Kidney glomerular epithelial cell (primary cell): ENCODE results near the gene HDAC4.

Experiments used
- DNase-seq: peaks from one replicate; lab custom pipeline; 2025; lab: John Stamatoyannopoulos, UW

Gene HDAC4

DNA sequence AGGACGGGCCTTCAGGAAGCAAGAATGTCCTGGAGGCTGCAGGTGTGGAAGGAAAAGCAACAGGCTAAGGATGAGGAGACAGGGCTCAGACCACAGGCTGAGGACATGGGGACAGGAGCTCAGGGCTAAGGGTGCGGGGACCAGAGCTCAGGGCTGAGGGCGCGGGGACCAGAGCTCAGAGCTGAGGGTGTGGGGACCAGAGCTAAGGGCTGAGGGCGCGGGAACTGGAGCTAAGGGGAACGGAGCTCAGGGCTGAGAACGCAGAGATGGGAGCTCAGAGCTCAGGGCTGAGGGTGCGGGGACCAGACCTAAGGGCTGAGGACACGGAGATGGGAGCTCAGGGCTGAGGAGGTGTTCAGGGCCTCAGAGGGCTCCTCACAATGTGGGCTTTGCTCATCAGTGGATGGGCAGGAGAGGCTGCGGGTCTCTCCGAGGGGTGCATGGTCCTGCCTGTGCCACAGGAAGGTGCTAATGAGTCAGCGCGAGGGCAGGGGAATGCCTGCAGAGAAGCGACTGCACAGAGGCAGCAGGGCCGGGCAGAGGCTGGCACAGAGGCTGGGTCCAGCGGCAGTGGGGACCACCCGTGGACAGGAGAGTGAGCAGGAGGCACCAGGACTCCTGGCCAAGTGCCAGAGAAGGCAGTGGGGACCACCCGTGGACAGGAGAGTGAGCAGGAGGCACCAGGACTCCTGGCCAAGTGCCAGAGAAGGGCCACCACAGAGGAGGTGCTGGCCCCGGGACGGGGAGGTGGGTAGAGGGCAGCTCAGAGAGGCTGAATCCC, 281.3 kb downstream of the HDAC4 start:
- DNase-seq: no peak

DNA sequence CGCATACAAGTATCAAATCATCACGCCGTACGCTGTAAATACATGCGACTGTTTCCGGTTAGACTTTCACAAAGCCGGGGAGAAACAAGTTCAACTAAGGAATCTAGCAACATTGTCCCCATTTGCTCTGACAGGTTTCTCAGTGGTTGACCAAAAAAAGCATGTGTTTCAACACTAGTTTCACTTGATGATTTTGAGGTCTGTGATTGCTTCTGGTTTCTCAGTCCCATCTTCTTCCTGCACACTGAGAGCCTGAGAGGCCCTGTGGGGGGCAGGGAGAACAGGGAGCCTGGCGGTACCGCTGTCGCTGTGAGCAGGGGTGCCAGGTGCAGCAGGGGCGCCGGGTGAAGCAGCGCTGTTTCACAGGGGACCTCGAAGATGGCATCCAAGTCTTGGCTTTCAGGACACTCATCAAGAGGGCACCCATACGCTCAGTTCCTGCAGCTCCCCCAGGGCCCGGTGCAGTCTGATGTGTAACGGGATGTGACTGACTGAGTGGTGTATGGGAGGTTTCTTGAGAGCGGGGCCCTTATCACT, 282.1 kb downstream of the HDAC4 start:
- no peak for DNase-seq

DNA sequence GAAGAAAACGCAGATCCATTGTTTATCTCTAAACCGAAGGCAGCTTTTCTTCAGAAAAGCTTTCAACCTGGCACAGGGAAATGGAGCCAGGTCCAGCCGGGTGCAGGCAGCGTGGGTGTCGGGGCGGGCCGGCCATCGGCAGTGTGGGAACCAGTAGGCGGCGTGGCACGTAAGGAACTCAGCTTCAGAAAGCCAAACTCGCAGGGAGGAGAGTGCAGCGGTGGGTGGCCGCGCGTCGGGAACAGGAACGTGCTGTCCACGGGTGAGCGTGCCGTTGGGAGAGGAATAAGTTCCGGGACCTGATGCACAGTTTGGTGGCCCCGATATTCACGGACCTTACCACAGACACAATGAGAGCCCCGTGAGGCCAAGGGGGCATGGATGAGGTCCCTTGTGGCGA, 282.6 kb downstream of the HDAC4 start:
- DNase-seq: no peak

DNA sequence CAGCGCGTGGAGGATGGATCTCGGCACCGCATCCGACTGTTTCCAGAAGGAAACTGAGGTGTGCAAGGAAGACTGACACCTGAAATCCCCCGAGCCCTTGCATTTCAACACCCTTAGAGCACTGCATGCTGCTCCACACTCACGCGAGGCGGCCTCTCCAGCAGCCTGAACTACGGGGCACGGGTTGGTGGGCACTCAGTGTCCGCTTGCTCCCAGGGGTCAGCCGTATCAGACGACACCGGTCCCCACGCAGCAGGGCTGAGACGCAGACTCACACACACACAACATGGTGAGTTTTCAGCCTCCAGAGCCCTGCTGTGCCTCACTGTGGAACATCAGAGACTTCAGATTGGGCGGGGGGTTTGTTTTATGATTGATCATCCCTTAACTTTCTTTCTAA, 283.0 kb downstream of the HDAC4 start:
- no peak for DNase-seq

DNA sequence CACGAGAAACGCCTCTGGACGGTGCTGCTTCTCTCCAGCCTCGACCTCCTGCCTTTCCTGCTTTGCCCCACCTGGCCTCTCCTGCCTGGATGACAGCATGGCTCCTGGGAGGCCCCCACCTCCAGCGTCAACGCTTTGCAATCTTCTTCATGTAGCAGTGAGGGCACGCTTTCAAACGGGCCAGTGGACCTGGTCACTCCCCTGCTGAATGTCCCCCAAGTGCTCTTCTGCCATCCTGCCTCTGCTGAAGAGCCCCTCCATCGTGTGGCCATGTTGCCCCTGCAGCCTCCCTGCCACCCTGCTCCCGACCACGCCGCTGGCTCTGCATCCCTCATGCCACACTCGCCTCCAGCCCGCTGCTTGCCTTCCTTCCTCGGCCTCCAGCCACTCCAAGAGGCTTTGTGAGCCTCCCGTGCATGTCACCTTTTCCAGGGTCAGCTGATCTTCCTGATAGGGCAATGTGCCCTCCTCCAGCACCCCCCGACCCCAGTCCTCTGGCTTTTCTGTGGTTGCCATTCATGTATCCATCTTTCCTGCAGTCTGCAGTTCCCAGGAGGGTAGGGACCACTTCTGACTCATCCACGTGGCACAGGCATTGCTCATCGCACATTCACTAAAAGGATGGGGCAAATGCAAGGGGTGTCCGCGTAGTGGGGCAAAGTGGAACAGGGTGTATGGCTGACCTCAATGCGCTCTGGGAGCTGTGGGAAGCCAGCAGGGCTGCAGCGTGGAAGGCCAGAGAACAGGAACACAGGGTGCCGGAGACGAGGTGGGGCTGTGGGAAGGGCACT, 284.2 kb downstream of the HDAC4 start:
- DNase-seq: no peak

DNA sequence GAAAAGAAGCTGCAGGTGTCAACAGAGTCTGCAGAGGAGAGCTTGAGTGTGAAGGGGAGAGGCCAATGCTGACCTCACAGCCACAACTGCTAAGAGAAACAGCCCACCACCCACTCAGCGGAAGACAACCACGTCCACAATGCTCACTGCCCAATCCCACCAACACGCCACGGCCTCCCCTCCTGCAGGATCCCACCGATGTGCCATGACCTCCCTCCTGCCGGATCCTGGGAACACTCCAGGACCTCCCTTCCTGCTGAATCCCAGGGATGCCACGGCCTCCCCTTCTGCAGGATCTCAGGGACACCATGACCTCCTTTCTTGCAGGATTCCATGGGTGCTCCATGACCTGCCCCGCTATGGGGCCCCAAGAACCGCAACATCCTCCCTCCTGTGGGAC, 285.2 kb downstream of the HDAC4 start:
- DNase-seq: no peak

DNA sequence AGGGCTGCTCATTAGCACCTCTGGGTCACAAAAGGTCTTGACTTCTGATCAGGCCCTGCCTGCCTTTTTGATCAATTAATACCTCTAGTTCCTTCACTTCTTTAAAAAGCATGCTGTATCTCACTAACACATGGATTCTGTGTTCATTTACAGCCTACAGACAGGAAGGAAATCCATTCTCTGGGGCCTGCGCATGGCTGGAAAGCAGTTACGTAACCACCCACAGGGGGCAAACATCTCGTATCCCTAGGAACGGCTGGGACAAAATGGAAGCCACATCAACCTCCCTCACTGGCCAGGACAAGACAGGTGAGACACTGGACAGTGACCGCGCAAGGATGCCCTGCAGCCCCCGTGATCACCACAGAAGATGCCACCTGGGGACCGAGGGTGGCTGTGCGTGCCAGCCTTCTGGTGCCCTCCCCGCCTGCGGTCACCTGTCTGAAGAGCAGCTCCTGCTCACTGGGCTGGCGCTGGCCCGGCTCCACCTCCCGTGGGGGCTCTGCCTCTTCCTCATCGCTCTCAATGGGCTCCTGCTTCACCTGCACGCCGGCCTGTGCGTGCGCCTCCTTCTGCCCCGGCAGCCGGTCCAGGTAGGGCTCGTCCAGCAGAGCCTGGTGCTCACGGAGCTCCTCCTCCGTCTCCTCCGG, 286.1 kb downstream of the HDAC4 start:
- DNase-seq: no peak

DNA sequence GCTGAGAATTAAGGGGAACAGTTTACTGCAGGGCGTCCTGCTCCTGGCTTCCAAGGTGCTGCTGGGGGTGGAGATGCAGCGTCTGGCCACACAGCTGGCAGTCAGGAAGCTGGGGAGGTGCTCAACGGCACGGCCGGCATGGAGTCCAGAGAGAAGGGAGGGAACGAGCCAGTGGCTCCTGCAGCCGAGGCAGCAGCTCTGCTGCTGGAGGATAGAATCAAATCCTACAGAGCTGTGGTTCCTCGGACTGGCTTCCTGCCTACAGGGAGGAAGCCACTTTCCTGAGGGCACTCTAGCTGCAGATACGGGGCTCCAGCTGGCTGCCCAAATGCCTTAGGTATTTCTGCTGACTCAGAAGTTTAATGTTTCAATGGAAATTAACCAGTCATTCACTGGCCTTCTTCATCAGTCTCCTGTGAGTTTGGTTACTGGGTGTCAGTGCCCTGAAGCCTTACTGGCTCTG, 286.7 kb downstream of the HDAC4 start:
- no peak for DNase-seq

DNA sequence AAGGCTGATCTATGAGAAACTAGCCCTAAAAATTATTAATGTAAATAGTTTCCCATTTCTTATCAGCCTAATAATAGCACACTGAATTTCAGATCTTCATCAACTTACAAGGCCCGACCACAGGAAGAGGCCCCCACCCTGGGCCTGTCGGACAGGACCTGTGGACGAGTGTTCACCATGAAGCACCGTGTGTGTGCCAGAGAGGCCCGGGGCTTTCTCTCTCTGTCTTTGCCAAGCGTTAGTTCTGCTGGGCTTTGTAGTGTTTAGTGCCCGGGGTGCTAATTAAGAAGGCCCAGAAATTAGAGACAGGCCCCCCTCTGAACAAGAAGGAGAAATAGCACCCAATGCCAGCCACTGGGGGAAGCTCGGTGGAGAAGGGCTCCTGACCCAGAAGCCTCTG, 287.2 kb downstream of the HDAC4 start:
- DNase-seq: no peak

DNA sequence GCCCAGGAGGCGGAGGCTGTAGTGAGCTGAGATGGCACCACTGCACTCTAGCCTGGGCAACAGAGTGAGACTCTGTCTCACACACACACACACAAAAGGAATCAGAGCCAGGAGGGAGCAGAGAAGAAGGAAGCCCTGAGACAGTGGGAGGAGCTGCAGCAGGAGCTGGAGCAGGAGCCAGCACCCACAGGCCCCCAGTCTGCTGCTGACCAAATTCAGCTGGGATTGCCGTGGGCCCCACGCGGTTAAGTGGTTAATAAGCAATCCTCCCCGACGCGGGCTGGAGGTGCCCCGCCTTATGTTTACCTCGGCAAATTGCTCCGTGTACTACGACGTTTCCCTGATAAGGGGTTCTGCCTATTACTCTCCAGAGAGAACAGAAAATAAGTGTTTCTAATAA, 287.6 kb downstream of the HDAC4 start:
- no peak for DNase-seq

DNA sequence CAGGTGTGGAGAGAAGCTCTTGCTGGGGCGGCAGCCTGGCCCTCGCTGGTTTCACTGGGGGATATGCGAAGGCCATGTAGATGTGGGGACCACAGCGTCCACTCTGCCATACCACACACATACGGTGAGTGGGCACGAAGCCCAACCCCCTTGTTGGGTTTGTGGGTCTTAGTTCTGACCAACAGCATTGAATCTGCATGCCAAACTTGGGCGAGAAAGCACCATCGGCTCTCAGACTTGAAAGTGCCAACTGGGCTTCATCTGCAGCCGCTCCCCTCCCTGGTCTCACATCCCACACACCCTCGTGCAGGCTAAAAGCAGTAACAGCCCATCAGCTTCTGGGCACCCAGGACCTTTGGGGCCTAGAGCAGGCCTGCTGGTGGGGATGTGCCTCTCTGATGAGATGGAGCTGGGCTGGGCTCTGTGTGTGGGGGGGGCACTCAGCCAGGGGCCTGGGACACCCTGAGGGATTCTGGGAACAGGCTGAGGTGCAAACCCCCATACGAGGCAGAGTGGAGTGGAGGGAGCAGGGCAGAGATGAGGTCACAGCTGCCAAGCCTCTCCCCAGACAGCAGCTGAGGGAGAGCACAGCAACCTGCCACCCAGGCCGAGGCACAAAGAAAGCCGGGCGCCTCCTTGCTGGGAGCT, 288.6 kb downstream of the HDAC4 start:
- DNase-seq: no peak

DNA sequence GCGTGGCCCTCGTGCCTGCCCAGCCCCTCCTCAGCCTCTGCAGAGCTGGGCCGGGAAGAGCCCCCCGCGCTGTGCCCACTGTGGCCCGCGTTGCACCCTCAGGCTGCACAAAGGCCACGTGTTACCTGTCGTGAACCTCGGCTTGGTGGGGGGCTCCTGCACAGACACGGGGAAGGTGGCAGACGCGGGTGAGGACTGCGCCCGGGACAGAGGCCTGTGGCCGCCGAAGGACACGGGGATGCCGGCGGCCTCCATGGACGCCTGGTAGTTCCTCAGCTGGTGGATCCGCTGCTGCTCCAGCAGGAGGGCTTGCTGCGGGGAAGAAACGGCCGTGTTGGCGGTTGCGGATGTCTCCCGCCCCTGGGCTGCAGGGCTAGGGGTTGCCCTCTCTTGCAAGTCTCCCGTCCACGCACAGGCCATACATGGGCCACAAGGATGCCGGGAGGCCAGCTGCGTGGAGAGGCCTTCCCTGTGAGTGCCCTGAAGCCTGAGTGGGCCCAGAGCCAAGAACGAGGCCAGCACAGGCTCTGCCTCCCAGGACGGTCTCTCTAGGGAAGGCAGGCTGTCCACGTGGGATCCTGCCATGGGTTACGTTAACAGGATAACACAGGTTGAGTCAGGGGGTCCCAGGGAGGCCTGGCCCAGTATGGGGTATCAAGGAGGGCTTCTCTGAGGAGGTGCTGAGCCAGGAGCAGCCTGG, 289.3 kb downstream of the HDAC4 start:
- no peak for DNase-seq

DNA sequence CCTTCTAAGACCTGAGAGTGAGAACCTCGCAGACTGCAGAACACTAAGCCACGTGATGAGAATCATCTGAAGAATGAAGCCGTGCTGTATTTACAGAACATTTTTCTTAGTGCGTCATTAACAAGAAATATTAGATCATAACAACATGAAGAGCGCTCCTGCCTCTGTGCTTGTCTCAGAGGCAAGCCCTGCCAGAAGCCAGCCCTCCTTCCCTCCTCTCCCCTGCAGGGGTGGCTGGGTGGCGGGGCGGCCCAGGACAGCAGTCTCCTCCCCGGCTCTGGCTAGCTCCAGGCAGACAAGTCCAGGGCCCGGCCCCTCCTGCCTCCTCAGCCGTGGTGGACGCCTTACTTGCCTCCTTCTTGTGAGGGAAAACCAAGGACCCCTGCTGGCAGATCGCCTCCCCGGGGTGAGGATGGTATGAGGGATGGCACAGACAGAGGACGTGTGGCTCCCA, 290.2 kb downstream of the HDAC4 start:
- no peak for DNase-seq

DNA sequence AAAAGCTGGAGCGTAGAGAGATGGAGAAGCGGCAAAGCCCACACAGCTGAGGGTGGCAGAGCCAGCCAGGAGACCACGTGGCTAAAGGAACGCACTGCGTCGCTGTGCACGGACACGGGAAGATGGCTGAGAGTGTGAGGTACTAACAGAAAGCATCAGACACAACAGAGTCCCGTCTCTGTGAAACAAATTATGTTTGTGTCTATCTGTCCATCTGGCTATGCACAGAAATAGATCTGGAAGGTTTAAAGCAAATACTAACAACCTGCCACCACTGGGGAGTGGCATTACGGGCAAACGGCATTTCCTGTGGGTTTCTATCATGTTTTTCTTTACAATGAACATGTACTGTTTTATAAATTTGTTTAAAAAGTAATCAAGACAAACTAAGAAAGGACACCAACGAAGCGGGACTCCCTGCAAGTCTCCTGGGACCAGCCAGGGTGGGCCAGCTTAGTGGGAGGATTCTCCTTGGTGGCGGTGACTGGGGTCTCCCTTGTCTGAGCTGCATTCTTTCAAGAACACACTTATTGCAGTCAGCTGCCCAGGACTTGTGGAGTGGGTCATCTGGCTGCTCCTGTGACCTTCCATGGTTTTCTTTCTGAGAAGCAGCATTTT, 290.8 kb downstream of the HDAC4 start:
- no peak for DNase-seq

DNA sequence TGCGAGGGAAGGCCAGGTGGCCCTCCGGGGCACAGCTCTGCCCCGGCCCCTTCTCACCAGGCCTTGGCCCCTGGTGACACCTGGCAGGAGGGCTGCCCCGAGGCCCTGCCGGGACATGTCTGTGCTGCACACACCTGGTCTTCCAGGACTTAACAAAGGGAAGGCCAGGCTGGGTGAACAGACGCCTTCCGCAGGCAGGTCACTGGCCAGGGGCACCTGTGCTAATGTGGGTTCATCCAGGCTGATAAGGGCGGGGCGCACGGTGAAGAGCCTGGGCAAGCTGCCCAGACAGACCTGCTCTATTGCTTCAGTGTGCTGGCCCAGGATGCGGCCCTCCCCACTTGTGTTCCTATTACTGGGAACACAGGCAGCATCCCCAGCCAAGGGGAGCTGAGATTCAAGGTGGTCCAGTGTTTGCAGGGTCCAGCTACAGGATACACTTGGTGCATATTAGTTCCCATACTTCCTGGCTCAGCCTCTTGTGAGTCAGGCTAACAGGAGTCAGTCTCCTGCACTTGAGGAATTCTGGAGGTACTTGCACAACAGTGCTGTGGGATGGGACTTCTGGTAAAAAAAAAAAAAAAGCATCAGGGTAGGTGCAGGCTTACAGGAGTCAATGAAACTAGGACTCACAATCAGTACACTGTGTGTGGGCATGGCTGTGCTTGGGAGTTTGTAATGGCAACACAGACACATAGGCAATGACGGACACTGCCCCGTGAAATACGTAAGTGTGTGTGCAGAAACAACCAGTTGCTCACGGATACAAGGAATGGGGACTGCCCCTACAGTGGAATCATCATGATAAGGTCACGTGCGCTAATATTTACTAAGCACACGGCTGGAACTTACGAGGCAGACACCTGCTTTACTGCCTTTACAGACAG, 291.5 kb downstream of the HDAC4 start:
- DNase-seq: peak; percentile 6

DNA sequence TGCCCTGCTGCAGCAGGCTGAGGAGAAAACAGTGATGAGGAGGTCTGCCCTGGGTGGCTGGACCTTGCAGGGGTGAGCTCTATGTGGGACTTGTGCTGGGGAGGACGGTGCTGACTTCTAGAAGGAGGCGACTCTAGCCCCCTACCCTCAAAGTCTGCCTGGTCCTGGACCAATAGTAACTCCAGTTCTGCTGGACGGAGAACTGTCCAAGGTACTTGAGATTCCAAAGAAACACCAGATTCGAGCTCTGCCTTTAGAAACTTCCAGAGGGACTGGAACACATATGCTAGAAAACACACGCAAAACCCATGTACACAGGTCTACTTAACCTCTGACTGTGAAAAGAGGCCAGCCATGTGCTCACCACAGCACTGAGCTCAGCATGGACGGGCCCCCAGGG, 292.4 kb downstream of the HDAC4 start:
- no peak for DNase-seq

DNA sequence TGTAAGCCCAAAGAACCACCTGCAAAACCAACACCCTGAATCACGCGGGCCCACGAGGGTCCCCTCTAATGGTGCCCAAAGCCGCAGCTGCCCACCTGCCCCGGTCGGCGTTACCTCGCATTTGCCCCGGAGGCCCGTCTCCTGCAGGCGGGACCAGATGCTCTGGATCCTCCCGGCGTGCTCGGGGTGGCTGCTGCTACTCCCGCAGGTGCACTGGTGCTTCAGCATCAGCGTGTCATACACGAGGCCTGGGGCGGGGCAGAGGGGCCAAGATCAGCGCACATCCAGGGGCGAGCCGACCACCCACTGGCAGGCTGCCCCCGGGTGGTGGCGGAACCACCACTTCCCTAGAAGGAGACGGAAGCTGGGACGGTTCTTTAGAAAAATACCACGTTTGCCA, 292.9 kb downstream of the HDAC4 start:
- no peak for DNase-seq

DNA sequence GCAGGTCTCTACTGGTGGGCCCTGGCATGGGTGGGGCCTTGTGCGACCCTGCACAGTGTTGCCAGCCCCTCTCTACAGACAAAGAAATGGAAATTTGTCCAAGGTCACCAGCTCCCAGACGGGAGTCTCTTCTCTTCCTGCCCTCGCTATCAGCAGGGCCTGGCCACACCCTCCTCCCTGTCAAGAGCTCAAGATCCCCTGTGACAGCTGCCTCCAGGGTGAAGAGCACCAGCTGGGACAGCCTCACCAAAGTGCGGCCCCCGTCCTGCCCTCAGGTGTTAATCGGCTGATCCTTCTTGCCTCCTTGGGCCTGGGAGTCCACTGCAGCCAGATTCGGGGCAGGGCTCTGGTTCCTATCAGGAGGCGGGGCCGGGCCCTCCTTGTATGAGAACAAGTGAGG, 293.9 kb downstream of the HDAC4 start:
- no peak for DNase-seq

DNA sequence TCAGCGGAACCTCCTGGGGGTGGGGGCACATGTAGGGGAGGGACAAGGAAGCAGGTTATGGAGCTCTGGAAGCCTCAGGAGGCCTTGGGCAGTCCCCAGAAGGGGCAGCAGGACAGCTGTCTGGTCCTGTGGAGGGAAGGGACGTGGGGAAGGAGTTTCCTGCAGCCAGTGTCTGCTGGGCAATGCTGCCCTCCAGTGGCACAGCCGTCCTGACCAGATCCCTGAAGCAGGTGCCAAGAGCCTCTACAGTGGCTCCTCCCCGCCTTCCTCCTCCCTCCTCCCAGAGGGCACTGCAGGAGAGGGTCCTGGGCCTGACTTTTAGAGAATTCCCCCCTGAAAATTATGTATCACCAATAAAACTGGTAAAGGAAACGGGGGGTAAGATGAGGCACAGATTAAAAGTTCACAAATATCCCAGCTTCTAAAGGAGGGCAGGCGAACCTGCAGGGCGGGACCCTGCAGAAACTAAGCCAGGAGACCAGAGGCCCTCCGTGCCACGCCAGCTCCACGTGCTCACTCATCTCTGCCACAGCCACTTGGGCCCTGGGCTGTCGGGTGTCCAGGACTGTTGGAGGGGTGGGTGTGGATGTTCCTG, 294.4 kb downstream of the HDAC4 start:
- DNase-seq: peak; percentile 11

DNA sequence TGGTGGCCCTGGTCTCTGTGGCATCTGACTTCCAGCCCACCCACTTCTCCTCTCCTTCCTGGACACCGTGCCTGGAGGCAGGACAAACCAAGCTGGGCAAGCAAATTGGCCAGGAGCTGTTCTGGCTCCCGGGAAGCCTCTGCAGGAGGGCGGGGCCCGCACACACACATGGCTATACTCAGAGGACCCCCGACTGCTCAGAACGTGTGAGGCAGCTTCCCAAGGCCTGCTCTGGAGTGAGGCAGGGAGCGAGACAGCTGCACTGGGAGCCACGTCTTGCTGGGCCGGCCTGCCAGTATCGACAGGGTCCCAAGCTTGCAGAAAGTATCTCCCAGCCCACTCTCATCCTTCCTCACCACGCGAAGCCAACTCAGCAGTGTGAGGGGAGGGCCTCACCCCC, 295.6 kb downstream of the HDAC4 start:
- DNase-seq: no peak
